T-helper 2 cell treated with Interferon-gamma antibody and Interleukin-4, amounts not matched to agents 100 ng/mL and 5 ng/mL, for 36 hours (primary cell): Measurements from ENCODE around the gene GTPBP10. TPM values are rescaled to one million over a fixed set of nuclear protein-coding genes. Genes with fewer than 3 reads are reported as not detected.
"Not testable (repeated sequence)": the region's sequence is repeated elsewhere in the genome, so short reads cannot be mapped to it uniquely, and the experiment has no call there.

Experiments
- intact Hi-C: fragments of 100-400 bp; cut with micrococcal nuclease; formaldehyde crosslinking; loops from one replicate; pipeline ENCODE4 v1.15.1; 2023
- total RNA-seq: library from RNA; stranded (reverse); gene quantifications from 2 replicates; pipeline ENCODE4 v1.2.3, GENCODE V29; 2022

The GTPBP10 gene, protein sequence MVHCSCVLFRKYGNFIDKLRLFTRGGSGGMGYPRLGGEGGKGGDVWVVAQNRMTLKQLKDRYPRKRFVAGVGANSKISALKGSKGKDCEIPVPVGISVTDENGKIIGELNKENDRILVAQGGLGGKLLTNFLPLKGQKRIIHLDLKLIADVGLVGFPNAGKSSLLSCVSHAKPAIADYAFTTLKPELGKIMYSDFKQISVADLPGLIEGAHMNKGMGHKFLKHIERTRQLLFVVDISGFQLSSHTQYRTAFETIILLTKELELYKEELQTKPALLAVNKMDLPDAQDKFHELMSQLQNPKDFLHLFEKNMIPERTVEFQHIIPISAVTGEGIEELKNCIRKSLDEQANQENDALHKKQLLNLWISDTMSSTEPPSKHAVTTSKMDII
- total RNA-seq = 25.3 and 27.3 TPM in 2 replicates

DNA sequence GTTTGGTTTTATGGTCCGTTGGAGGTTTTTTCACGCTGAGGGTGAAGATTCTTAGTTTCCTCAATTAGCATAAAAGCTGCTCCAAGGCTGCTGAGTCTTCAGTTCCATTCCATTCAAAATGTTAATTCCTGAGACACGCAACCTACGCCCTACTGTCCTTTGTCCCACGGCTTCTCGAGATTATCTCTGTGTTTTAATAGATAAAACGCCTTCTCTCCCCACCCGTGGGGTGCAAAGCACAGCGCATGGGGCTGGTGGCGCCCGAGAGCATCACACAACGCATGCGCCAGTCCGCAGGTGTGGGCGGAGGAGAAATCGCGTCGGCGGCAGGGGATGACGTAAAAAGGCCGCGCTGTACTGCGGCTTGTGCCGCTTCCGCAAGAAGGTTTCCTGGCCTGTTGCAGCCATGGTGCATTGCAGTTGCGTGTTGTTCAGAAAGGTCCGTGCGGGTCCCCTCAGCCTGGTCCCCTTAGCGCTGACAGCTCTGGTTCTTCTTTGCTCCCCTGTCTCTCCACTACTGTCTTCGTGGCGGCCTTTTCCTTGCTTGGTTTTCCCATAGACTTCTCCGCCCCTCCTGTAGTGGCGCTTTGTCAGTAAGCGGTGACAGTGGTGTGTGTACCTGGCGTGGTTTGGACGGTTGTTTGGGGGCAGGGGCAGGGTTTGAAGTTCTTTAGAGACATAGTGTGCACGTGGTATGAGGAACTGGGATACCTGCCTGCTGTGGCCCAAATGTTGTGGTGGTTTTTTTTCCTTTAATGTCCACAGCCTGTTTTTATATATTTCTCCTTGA is at the start of gene GTPBP10:
Gene GTPBP10, plus strand, starts transcription at position 381 of the 790 bp plus-strand sequence. Its CDS starts 26 bp downstream, at position 407.
- intact Hi-C loops = loop anchor here (1.0 to 10.0 kb wide), 7 partner anchors 28 to 1788 kb away; partner anchors contain the start of genes CFAP69, CLDN12, CYP51A1 and MTERF1

DNA sequence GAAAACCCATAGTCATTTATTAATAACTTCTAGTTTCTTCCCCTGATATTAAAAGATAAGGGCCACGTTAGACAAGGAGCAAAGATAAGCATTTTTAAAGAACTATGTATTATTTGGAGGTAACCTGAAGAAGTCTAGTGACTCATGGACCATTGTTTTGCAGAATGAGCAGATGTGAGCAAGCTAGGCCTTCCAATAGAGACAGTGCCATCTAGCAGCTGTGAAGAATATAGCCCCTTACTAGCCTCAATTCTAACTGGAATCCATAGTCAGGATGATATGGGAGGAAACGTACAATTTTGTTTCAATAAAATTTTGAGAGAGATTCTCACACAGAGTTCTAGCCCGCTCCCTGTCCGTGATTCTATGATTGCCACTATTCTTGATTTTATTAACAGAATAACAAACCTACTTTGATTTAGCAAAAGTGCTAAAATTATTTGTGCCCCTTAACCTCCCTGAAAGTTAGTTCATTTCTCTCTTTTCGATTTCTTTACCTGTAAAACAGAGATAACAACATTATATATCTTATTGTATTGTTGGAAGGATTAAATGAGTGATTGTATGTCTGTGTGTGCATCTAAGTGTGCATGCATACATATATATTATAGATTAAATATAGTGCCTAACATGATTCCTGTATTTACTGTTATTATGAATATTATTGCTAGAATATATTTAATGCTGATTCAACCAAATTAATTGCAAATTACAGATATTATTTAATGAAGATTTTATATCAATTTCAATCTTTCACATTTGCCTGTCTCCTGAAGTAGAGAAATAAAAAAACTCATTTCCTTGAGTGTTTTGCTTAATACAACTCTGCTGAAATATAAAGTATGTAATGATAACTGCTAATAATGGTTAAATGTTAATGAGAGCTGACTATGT is 48.1 kb upstream of the GTPBP10 start:
- intact Hi-C loops = loop anchor here (1.0 kb wide), 1 partner anchor 144 kb away; the partner anchor contains the start of gene STEAP1

DNA sequence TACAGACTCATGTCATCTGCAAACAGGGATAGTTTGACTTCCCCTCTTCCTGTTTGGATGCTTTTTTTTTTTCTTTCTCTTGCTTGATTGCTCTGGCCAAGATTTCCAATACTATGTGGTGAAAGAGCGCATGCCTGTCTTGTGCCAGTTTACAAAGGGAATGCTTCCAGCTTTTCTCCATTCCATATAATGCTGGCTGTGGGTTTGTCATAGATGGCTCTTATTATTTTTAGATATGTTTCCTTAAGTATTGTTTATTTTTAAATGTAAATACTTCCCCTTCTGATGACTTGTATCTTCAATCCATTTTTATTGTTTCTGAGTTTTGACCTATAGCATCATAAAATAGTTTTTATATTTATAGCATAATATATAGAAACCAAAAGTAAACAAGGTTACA is 43.3 kb upstream of the GTPBP10 start:
- intact Hi-C loops = no loop called here

DNA sequence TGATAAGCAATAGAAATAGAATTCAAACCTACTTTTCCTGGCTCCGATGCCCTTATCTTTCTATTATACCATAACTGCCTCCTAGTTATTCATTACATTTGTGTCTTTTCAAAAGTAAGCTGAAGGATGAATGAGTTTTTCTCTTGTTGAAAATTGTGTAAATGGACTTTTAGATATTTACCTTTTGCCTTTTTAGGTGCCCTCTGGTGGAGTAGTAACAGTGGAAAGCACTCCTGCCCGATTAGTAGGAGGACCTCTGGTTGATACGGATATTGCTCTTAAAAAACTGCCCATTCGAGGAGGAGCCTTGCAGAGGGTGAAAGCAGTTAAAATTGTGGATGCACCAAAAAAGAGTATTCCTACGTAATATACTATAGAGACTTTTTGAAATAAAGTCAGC is 36.6 kb upstream of the GTPBP10 start:
- intact Hi-C loops = loop anchor here (5.0 kb wide), 1 partner anchor 102 kb away; no protein-coding TSS in a partner anchor

DNA sequence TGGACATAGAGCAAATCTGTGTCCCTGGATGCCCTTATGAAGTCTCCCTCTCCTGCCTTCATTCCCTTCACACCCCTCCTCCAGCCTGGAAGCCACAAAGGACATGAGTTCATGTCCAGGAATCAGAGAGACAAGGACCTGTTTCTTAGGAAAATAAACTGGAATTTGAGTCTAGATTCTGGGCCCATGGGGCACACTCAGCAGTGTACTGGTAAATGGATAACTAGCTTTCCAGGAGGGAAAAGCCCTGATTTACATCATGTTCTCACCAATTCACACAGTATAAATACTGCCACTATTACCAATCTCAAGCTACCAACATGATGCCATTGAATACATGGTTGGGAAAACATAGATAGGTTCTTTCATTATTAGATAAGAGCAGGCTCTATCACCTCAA is 35.3 kb upstream of the GTPBP10 start:
- intact Hi-C loops = loop anchor here (5.0 kb wide), 1 partner anchor 101 kb away; no protein-coding TSS in a partner anchor

DNA sequence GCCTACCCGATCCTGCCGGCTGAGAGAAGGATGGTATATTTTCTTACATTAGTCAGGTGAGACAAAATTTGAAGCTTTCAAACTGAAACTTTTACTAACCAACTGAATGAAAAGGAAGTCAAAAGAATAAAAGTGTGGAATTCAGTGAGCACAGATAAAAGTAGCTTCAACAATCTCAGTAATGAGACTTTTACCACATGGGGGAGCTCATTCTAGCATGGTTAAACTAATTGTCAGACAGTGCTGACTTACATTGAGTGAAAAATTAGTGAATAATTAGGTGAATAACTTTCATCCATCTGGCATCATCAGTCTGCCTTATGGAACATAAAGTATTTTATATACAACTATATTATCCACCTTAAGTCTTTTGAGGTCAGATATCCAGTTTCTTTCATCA is 33.8 kb upstream of the GTPBP10 start:
- intact Hi-C loops = loop anchor here (1.0 to 5.0 kb wide), 2 partner anchors 100 to 115 kb away; no protein-coding TSS in a partner anchor

DNA sequence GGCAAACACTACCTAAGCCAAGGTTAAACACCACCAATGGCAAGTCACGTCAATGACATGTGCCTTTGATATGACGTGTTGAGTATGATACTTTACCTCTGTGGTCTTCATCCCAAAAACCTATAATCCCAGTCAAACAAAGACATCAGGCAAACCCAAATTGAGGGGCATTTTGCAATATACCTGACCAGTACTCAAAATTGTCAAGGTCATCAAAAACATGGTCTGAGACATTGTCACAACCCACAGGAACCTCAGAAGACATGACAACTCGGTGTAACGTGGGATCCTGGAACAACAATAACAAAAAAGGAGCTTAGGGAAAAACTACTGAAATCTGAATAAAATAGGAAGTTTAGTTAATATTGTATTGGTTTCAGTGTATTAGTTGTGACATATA is 32.6 kb upstream of the GTPBP10 start:
- intact Hi-C loops = loop anchor here (5.0 kb wide), 1 partner anchor 98 kb away; no protein-coding TSS in a partner anchor

DNA sequence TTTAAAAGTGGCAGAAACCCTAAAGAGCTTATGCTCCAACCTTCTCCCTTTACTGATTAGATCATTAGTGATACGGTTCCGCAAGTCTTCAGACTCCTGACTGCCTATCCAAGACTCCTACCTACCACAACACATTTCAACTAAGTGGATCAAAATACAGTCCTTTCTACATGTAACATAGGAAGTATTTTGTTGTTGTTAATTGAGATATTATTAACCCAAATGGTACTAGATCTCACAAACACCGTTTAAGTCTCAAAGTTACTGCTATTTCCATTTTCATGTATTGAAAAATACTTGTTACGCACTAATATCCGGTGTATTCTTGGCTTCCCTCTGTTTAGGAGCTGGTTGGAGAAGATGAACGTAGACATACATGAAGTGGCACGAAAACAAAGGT is 26.5 kb upstream of the GTPBP10 start:
- intact Hi-C loops = no loop called here

DNA sequence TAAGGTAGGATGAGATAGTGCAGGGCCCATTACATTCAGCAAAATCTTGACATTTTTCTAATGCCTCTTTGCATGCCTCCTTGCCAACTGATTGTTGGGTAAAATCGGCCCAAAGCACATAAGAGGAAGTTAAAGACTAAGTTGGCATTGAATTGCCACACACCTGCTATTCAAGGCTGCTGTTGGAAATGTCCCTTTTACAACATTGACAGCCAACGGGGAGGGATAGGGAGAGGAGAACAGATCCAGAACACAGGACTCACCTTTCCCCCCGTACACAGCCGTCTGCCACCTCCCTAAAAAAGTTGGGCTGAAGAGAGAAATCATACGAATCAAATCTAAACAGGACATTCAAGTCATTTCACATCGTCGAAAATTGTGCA is 26.1 kb upstream of the GTPBP10 start:
- intact Hi-C loops = no loop called here

DNA sequence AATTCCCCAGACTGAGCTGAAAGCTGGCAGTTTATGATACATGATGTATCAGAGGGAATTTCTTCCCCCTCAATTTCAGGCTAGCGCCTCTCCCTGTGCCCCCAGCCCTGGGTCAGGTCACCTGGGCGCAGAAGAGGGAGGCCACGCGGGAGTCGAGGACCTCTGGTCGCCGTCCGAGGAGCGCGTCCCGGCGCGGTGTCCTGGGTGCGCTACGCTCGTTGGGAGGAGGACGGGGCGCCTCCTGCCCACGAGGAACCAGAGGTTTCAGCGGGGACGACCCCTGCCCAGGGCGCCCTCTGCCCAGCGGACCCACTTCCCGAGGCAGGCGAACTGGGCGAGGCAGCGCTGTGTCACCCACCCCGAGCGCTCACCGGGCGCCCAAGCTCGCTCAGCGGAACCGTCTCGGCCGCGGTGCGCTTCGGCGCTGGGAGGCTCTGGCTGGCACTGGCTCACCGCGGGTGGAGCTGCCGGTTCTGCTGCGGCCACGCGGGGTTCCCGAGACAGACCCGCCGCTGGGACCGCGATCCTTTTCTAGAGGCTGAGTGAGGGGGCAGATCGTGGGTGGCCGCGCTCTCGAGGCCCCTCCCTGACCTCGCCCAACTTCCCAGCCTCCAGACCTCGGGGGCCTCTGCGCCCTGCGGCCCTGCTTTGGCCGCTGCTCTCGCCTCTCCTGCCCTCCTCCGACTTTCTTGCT is 25.6 kb upstream of the GTPBP10 start, which contains the start of gene FAM237B:
Gene FAM237B, minus strand, starts transcription at position 504 of the 694 bp plus-strand sequence. CDS start 1,556 bp downstream, outside the sequence.
- intact Hi-C loops = no loop called here

DNA sequence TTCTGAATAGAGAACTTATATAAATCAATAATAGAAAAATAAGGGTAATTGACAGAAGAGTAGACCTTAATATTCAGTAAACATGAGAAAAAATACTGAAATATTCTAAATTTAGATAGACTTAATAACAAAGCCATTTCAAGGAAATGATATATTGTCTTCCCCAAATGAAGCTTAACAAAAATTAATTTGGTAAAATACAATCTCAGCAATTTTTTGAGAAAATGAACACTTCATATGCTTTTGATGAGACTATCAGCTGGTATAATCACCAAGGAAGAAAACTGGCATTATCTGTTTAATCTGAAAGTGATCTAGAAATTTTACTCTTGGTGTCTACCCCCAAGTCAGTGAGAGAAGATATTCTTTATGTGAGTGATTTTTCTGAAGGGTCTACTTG is 23.7 kb upstream of the GTPBP10 start:
- intact Hi-C loops = no loop called here

DNA sequence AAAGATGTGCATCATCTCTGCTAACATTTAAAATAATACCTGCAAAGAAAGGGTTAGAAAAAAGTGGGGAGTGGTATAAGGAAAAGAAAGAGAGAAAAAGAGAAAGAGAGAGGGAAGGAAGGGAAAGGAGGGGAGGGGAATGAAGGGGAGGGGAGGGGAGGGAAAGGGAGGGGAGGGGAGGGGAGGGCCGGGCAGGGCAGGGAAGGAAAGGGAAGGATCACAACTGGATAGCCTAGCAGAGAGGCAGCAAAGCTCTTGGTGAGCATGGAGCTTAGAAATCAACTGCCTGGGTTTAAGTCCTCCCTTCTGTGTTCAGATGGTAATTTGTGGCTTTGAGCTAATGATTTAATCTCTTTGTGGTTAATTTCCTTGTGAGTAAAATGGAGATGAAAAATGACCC is 20.0 kb upstream of the GTPBP10 start:
- intact Hi-C loops = no loop called here

DNA sequence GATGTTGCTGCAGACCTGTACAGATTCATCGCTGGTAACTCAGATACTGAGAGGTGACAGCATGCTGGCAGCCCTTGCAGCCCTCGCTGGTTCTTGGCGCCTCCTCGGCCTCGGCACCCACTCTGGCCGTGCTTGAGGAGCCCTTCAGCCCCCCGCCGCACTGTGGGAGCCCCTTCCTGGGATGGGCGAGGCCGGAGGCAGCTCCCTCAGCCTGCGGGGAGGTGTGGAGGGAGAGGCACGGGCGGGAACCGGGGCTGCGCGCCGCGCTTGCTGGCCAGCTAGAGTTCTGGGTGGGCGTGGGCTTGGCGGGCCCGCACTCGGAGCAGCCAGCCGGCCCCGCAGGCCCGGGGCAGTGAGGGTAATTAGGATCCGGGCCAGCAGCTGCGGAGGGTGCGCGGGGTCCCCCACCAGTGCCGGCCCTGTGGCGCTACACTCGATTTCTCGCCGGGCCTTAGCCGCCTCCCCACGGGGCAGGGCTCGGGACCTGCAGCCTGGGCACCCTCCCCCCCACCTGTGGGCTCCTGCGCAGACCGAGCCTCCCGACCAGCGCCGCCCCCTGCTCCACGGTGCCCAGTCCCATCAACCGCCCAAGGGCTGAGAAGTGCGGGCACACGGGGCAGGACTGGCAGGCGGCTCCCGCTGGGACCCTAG is 12.2 kb upstream of the GTPBP10 start:
- intact Hi-C loops = no loop called here

DNA sequence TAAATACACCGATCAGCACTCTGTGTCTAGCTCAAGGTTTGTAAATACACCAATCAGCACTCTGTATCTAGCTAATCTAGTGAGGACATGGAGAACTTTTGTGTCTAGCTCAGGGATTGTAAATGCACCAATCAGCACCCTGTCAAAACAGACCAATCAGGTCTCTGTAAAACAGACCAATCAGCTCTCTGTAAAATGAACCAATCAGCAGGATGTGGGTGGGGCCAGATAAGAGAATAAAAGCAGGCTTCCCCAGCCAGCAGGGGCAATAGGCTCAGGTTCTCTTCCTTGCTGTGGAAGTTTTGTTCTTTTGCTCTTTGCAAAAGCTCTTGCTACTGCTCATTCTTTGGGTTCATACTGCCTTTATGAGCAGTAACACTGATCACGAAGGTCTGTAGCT is 11.6 kb upstream of the GTPBP10 start:
- intact Hi-C loops = not testable (repeated sequence)

DNA sequence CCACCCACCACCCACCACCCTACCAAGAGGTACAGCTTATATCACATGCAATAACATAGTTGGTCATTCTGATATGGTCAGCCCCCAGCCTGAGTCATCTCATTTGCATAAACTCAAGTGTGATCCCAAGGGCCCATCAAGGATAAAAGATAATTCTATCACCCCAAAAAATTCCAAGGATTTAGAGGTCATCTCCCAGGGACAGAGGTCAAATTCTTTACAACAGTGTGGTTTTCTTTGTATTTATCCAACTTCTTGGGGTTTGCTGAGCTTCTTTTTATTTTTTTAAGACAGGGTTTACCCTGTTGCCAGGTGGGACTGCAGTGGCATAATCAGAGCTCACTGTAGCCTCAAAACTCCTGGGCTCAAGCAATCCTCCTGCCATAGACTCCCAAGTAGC is 9.4 kb upstream of the GTPBP10 start:
- intact Hi-C loops = no loop called here

DNA sequence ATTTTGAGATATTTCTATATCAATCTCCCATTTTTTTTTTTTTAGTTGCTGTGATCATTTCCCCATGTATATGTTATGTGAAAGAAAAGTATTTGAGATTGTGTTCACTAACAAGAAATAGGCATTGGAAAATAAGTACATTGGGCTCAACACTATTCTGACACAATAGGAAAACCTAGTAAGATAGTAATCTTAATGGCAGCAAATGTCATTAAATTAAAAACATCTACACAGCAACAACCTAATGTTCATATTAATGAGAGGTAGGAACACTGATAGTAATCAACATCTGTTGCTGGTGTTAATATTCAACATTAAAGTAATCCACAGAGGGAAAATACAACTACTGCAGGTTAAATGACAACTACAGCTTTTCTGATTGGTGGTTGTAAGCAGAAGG is 1.5 kb upstream of the GTPBP10 start:
- intact Hi-C loops = loop anchor here (10.0 kb wide), 1 partner anchor 1790 kb away; the partner anchor contains the start of gene CYP51A1

DNA sequence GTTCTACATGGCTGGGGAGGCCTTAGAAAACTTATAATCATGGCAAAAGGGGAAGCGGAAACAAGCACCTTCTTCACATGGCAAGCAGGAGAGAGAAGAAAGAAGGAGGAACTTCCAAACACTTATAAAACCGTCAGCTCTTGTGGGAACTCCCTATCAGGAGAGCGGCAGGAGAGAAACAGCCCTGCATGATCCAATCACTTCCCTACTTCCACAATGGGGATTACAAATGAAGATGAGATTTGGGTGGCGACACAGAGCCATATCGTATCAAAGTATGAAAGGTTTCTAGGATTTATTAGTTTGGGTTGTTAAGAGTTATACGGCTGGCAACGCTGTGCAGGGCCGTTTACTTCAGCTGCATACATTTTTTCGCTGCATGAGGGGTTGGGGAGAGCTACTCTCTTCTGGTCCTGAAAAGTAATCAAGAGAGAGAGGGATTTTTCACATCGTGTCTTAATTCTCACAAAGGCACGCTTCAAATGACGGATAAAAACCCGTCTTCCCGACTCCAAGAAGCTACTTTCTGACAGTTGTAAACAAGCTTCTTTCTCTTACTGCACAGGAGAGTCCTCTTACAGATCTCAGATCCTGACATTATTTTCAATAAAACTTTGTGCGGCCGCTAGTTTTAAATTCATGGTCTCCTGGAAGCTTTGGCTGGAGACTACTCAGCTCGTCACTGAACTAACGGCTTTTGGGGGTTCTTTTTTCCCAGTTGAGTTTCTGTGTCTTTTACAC is 751 bp upstream of the GTPBP10 start:
- intact Hi-C loops = loop anchor here (1.0 to 10.0 kb wide), 7 partner anchors 29 to 1789 kb away; partner anchors contain the start of genes CFAP69, CLDN12, CYP51A1 and MTERF1

DNA sequence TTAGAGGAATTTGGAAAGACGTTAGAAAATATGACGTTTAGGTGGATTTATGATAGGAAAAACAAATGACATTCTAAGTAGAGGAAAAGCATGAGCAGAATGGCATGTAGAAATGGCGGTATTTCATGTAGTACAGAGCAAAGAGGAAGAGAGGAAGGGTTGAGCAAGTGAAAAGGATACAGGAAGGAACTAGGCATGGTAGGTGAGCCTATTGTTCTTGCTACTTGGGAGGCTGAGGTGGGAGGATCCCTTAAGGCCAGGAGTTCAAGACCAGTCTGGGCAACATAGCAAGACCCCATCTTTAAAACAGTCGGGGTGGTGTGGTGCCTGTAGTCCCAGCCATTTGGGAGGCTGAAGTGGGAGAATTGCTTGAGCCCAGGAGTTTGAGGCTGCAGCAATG is 1.2 kb downstream of the GTPBP10 start:
- intact Hi-C loops = loop anchor here (2.0 to 10.0 kb wide), 4 partner anchors 27 to 1787 kb away; partner anchors contain the start of genes CYP51A1, MTERF1 and STEAP1

DNA sequence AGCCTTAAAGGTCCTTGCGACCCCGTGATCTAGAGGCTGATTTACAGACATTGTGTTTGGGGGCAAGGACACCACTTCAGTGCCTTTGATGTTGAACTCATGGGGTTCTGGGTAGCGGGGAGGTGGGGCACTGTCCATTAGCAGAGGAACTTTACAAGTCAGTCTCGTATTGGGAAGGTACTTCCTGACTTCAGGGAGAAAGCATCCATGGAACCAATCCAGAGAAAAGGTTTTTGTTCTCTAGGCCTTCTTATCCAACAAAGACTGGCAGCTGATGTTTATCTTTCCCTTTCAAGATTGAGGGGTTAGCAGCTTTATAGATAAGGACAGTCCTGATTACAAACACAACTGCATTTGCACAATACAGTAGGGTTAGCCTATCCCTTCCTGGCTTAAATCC is 2.8 kb downstream of the GTPBP10 start:
- intact Hi-C loops = loop anchor here (10.0 kb wide), 1 partner anchor 1785 kb away; the partner anchor contains the start of gene CYP51A1
